Measurements from ENCODE around the gene COA3.

COA3 gene

GRCh38 chr17:42779304-42779935 is 19.1 kb downstream of the COA3 start:
- no peak for DNase-seq (ENCODE audit: low read depth)
- no peak overlapping the region for H3K4me3 ChIP-seq (ENCODE audit: low read depth, low read length)
- TF ChIP-seq POLR2A (IDR thresholded peaks at IDR 0.05; ENCODE audit: extremely low read depth, insufficient read length), result no peak
- no peak for TF ChIP-seq CTCF (IDR thresholded peaks at IDR 0.05; ENCODE audit: low read depth, low read length)
- TF ChIP-seq MYC (IDR thresholded peaks at IDR 0.05; ENCODE audit: low read depth, low read length), result no peak
- TF ChIP-seq MAX (IDR thresholded peaks at IDR 0.05; ENCODE audit: low read depth, low read length), result no peak

- no peak for TF ChIP-seq CTCF (IDR thresholded peaks at IDR 0.05; ENCODE audit: low read depth, low read length)
- no peak overlapping the region for H3K4me3 ChIP-seq (ENCODE audit: low read depth, low read length)
- DNase-seq (ENCODE audit: low read depth), result no peak
Observed at GRCh38 chr17:42778570-42778969, 19.9 kb downstream of the COA3 start.

GRCh38 chr17:42775534-42776098 is 22.9 kb downstream of the COA3 start:
- DNase-seq (ENCODE audit: low read depth), result peak; percentile 75

GRCh38 chr17:42774066-42774745 is 24.3 kb downstream of the COA3 start:
- no peak for DNase-seq (ENCODE audit: low read depth)
- H3K4me3 ChIP-seq (ENCODE audit: low read depth, low read length), result peak overlapping the region; percentile 92
- TF ChIP-seq MYC (IDR thresholded peaks at IDR 0.05; ENCODE audit: low read depth, low read length) (no peak), CTCF (IDR thresholded peaks at IDR 0.05; ENCODE audit: low read depth, low read length) (no peak), MAX (IDR thresholded peaks at IDR 0.05; ENCODE audit: low read depth, low read length) (no peak), POLR2A (IDR thresholded peaks at IDR 0.05; ENCODE audit: extremely low read depth, insufficient read length) (no peak)

More at GRCh38 chr17:42775534-42776098, 22.9 kb downstream of the COA3 start:
- TF ChIP-seq CTCF (IDR thresholded peaks at IDR 0.05; ENCODE audit: low read depth, low read length) (no peak), POLR2A (IDR thresholded peaks at IDR 0.05; ENCODE audit: extremely low read depth, insufficient read length) (no peak), MYC (IDR thresholded peaks at IDR 0.05; ENCODE audit: low read depth, low read length) (no peak), MAX (IDR thresholded peaks at IDR 0.05; ENCODE audit: low read depth, low read length) (no peak)
- H3K4me3 ChIP-seq (ENCODE audit: low read depth, low read length), result no peak overlapping the region

- DNase-seq (ENCODE audit: low read depth), result peak; percentile 84
- TF ChIP-seq MAX (IDR thresholded peaks at IDR 0.05; ENCODE audit: low read depth, low read length) (peak; percentile 29; the same call in 1 of the 2 replicates), POLR2A (IDR thresholded peaks at IDR 0.05; ENCODE audit: extremely low read depth, insufficient read length) (peak; percentile 90), MYC (IDR thresholded peaks at IDR 0.05; ENCODE audit: low read depth, low read length) (peak; percentile 64), CTCF (IDR thresholded peaks at IDR 0.05; ENCODE audit: low read depth, low read length) (no peak)
Observed at GRCh38 chr17:42773290-42774035, 25.0 kb downstream of the COA3 start, which contains the start of gene VPS25. TSS of gene VPS25 (plus strand) at chr17:42773449. CDS start at chr17:42773476, 27 bp downstream.

More at GRCh38 chr17:42773290-42774035, 25.0 kb downstream of the COA3 start, which contains the start of gene VPS25:
- H3K4me3 ChIP-seq (ENCODE audit: low read depth, low read length), result peak within 1 kb of the TSS; percentile 92

All from NB4 (cell line).